Mesangial cell (primary cell): ENCODE results near the gene DDX19B. TPM values are rescaled to one million over a fixed set of nuclear protein-coding genes. Genes with fewer than 3 reads are reported as not detected.

Experiments
- total RNA-seq: library from RNA; depleted of rRNA; stranded (reverse); fragments of >200 nt; gene quantifications from 2 replicates; pipeline ENCODE4 v1.2.3, GENCODE V29; 2015

Gene DDX19B
- total RNA-seq = 30.6 and 31.6 TPM in 2 replicates

GRCh38 chr16:70298988-70299938, at the start of gene DDX19B:
Gene DDX19B (plus strand): TSS chr16:70299186. CDS start chr16:70299298, 112 bp downstream.

GRCh38 chr16:70251629-70252354, 47.2 kb upstream of the DDX19B start, which contains the start of gene EXOSC6:
Gene EXOSC6 (minus strand): TSS chr16:70251940. CDS start chr16:70251900, 40 bp downstream.

GRCh38 chr16:70289229-70290094, 9.5 kb upstream of the DDX19B start, which contains the start of gene AARS1:
Gene AARS1 (minus strand): TSS chr16:70289506. CDS start chr16:70282763, 6,743 bp downstream.

Other genes starting within 250 kb of the DDX19B start
- 14.5 and 25.6 TPM in 2 replicates for gene PDPR, start 184.9 kb upstream of the DDX19B start, total RNA-seq
- 2.1 and 8.5 TPM in 2 replicates for gene CLEC18C, start 125.4 kb upstream of the DDX19B start, total RNA-seq
- gene EXOSC6, start 47.2 kb upstream of the DDX19B start, total RNA-seq = 16.5 and 23.6 TPM in 2 replicates
- gene AARS1, start 9.7 kb upstream of the DDX19B start, total RNA-seq = 120 and 138 TPM in 2 replicates
- gene DDX19A, start 47.7 kb downstream of the DDX19B start, total RNA-seq = 36.8 and 39.4 TPM in 2 replicates
- gene ST3GAL2, start 139.9 kb downstream of the DDX19B start, total RNA-seq = 35.1 and 37.5 TPM in 2 replicates
- 9.0 and 20.5 TPM in 2 replicates for gene FCSK, start 155.4 kb downstream of the DDX19B start, total RNA-seq
- gene COG4, start 224.4 kb downstream of the DDX19B start, total RNA-seq = 42.6 and 48.7 TPM in 2 replicates
- gene SF3B3, start 224.6 kb downstream of the DDX19B start, total RNA-seq = 168 and 185 TPM in 2 replicates